PC-9 (cell line): ENCODE results near the gene TMEM139. TPM values are rescaled to one million over a fixed set of nuclear protein-coding genes. Genes with fewer than 3 reads are reported as not detected.

Experiments
- Bru-seq: library from RNA; stranded (reverse); fragments of 400-500 nt; gene quantifications from one replicate; lab custom pipeline; 2021; lab: Mats Ljungman, UMichigan
- BruChase-seq, 2 experiments: library from RNA; stranded (reverse); fragments of 400-500 nt; gene quantifications; one replicate each; lab custom pipeline; 2021; lab: Mats Ljungman, UMichigan
- BruUV-seq: library from RNA; stranded (reverse); fragments of 400-500 nt; replicated peaks from 2 replicates; lab custom pipeline; 2021; lab: Mats Ljungman, UMichigan
- CTCF ChIA-PET: fragments of 300-600 bp; sonication (Branson Sonifier 250); formaldehyde crosslinking; loops from one replicate; lab custom pipeline; 2022; ENCODE audit warnings: antibody characterized with exemption; lab: Charles Lee
- POLR2A ChIA-PET: fragments of 300-600 bp; sonication (Branson Sonifier 250); formaldehyde crosslinking; loops from one replicate; lab custom pipeline; 2022; ENCODE audit warnings: antibody characterized with exemption; ENCODE audit not compliant: unreplicated experiment; lab: Charles Lee
- DNase-seq, 2 experiments: peaks; one replicate each; pipeline versions ENCODE4 v3.0.0 to v3.0.0-alpha.2; 2015 to 2022; ENCODE audit warnings: mixed read lengths in 1 of 2
- H2AFZ ChIP-seq: fragments of 200-600 bp; sonication (generic); 2 replicates; pipeline ENCODE4 v1.8.1; 2017; ENCODE audit warnings: antibody characterized with exemption
- H3F3A ChIP-seq: fragments of 200-600 bp; sonication (generic); 2 replicates; pipeline ENCODE4 v1.8.1; 2017; ENCODE audit warnings: antibody characterized with exemption, mild to moderate bottlenecking, low read depth; ENCODE audit not compliant: insufficient read depth
- H3K27ac ChIP-seq: fragments of 200-600 bp; sonication (generic); 2 replicates; pipeline ENCODE4 v1.6.1; 2016; ENCODE audit warnings: mixed run types
- H3K27me3 ChIP-seq: fragments of 200-600 bp; sonication (generic); 2 replicates; pipeline ENCODE4 v1.6.1; 2016; ENCODE audit warnings: low read depth, mixed run types; ENCODE audit not compliant: insufficient read depth
- H3K36me3 ChIP-seq: fragments of 200-600 bp; sonication (generic); 2 replicates; pipeline ENCODE4 v1.6.1; 2016; ENCODE audit warnings: low read depth, mixed run types
- H3K4me1 ChIP-seq: fragments of 200-600 bp; sonication (generic); replicated peaks from 2 replicates; pipeline ENCODE4 v1.6.1; 2016; ENCODE audit warnings: mixed run types; ENCODE audit not compliant: insufficient read depth
- H3K4me2 ChIP-seq: fragments of 200-600 bp; sonication (generic); 2 replicates; pipeline ENCODE4 v1.6.1; 2017; ENCODE audit warnings: mixed run types
- H3K4me3 ChIP-seq: fragments of 200-600 bp; sonication (generic); 2 replicates; pipeline ENCODE4 v1.6.1; 2016; ENCODE audit warnings: mixed run types
- H3K79me2 ChIP-seq: fragments of 200-600 bp; sonication (generic); 2 replicates; pipeline ENCODE4 v1.6.1; 2017; ENCODE audit warnings: low read depth, mixed run types
- H3K9me2 ChIP-seq: fragments of 200-600 bp; sonication (generic); 2 replicates; pipeline ENCODE4 v1.8.1; 2017; ENCODE audit warnings: mild to moderate bottlenecking; ENCODE audit not compliant: insufficient read depth
- H3K9me3 ChIP-seq: fragments of 200-600 bp; sonication (generic); 2 replicates; pipeline ENCODE4 v1.8.1; 2016; ENCODE audit warnings: low read depth; ENCODE audit not compliant: insufficient read depth
- H4K20me1 ChIP-seq: fragments of 200-600 bp; sonication (generic); 2 replicates; pipeline ENCODE4 v1.8.1; 2017; ENCODE audit not compliant: insufficient read depth
- CTCF ChIP-seq: fragments of 200-600 bp; sonication (generic); conservative IDR thresholded peaks from 2 replicates; pipeline ENCODE4 v1.6.1; 2017; ENCODE audit warnings: mixed run types, antibody characterized with exemption, mild to moderate bottlenecking, moderate library complexity
- EZH2 ChIP-seq: fragments of 200-600 bp; sonication (generic); IDR thresholded peaks from 2 replicates; pipeline ENCODE4 v1.8.0; 2017; ENCODE audit warnings: antibody characterized with exemption, low read depth
- intact Hi-C: fragments of 100-400 bp; cut with micrococcal nuclease; formaldehyde crosslinking; loops from one replicate; pipeline ENCODE4 v1.10.0; 2022; ENCODE audit not compliant: unreplicated experiment
- long read RNA-seq: library from polyadenylated mRNA; stranded (forward); transcript quantifications from one replicate; pipeline ENCODE4 v2.0.0, GENCODE V29; 2022
- total RNA-seq: library from RNA; stranded (reverse); gene quantifications from 2 replicates; pipeline ENCODE4 v1.2.3, GENCODE V29; 2021

TMEM139 gene
- total RNA-seq = 89.7 and 131 TPM in 2 replicates
- Bru-seq, nascent RNA = percentile 82 among the genes with signal in this experiment
- percentile 93 among the genes with signal in this experiment for BruChase-seq, experiment 1, labeled RNA remaining after a 2-hour chase
- percentile 88 among the genes with signal in this experiment for BruChase-seq, experiment 2, labeled RNA remaining after a 6-hour chase
- long read RNA-seq, transcript TMEM139-209 (2 exons, 675 nt) = minor isoform, 8 of 114 reads
- long read RNA-seq, transcript TMEM139-208 (2 exons, 510 nt) = major isoform, 10 of 114 reads
- long read RNA-seq, transcript TMEM139-203 (4 exons, 1,257 nt) = minor isoform, 7 of 114 reads
- long read RNA-seq, transcript TMEM139-201 (3 exons, 2,383 nt) = minor isoform, 6 of 114 reads
- long read RNA-seq, partial matches to known transcripts = 14 of 114 reads
- long read RNA-seq, other reads (novel, unspliced or antisense) = 63 of 114 reads

DNA sequence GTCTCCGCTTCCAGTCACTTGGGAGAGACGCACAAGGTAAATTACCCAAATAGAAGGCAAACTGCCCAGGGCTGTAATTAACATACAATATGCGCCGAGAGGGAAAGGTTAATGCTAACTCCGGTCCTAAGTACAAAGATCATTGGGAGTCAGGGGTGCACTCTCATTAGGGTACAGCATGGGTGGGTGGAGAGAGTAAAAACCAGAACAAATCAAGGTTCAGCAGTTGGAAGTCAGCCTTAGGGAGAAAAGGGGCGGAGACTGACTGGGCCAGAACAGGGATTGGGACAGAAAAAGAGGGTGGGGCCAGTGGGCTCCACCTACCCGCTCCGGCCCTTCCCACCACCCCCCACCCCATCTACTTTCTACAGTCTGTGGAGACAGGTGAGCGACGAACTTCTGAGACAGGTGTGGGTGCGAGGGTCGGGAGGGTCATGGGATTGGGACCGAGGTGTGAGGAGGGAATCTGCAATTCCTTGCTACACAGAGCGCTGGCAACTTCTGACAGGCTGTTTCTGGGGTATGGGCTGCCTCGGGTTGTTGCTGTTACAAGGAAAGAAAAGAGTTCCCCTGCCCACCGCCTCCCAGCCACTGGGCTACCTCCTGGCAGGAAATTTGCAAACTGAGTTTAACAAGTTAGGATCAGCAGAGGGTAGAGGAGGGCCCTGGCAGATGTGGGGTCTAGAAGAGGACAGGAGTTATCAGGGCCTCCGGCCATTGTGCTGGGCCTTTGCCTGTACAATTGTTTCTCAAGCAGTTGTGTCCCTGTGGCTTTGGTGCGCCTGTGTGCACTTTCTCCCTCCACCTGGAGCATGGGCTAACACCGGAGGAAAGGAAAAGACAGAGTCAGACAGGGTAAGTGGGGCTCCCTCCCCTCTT is at the start of gene TMEM139:
Gene TMEM139 (plus strand): TSS at position 368 of the 879 bp plus-strand sequence. CDS start 1,000 bp downstream, outside the sequence.
- POLR2A ChIA-PET = interaction anchor here (0.6 kb wide), 2 partner anchors 16 to 26 kb away, joined by 3 to 4 read pairs; no protein-coding TSS in a partner anchor
- Histone ChIP-seq H2AFZ (peak within 1 kb of the TSS; percentile 58), H3K4me1 (peaks cover 62% of the 10 kb centered on the region), H4K20me1 (no peaks in the 10 kb centered on the region), H3K4me3 (peak within 1 kb of the TSS; percentile 77), H3K27me3 (no peaks in the 10 kb centered on the region), H3F3A (peaks cover 47% of the 10 kb centered on the region), H3K9me2 (no peaks in the 10 kb centered on the region), H3K79me2 (peaks cover 38% of the 10 kb centered on the region), H3K27ac (peak within 1 kb of the TSS; percentile 90), H3K4me2 (peak within 1 kb of the TSS; percentile 91), H3K36me3 (peaks cover 19% of the 10 kb centered on the region), H3K9me3 (no peaks in the 10 kb centered on the region; the same call in 1 of the 2 replicates)
- CTCF ChIA-PET = no interaction called here
- intact Hi-C loops = loop anchor here (1.0 kb wide), 2 partner anchors 22 to 37 kb away; partner anchors contain the start of gene GSTK1
- TF ChIP-seq EZH2 (no peak), CTCF (no peak)
- DNase-seq = peak; percentile 70 to 82
- TSS peak; percentile 27 for BruUV-seq

DNA sequence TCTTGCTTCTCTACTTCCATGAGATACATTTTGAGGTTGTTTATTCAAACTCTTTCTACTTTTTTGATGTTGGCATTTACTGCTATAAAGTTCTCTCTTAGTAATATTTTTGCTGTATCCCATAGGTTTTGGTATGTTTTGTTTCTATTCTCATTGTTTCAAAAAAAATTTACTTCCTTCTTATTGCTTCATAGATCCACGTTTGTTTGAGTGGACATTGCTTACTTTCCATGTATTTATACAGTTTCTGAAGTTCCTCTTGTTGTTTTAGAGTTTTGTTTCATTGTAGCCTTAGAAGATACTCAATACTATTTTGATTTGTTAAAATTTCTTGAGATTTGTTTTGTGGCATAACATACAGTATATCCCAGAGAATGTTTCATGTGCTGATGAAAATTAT is 49.2 kb upstream of the TMEM139 start:
- Histone ChIP-seq H3K36me3 (no peaks in the 10 kb centered on the region), H3K27ac (no peak overlapping the region), H3K79me2 (no peaks in the 10 kb centered on the region), H3K4me2 (no peak overlapping the region), H2AFZ (no peak overlapping the region), H3K4me1 (peaks cover 22% of the 10 kb centered on the region), H3K4me3 (no peak overlapping the region), H3F3A (peaks cover 11% of the 10 kb centered on the region), H3K9me3 (peaks cover 9% of the 10 kb centered on the region; the same call in 1 of the 2 replicates), H3K9me2 (no peaks in the 10 kb centered on the region), H3K27me3 (no peaks in the 10 kb centered on the region), H4K20me1 (no peaks in the 10 kb centered on the region)
- no peak for DNase-seq
- POLR2A ChIA-PET = no interaction called here
- intact Hi-C loops = loop anchor here (10.0 kb wide), 1 partner anchor 269 kb away; no protein-coding TSS in a partner anchor
- BruUV-seq = no TSS peak
- no peak for TF ChIP-seq CTCF
- no peak for TF ChIP-seq EZH2
- CTCF ChIA-PET = no interaction called here
